ENCODE data around the gene SWI5.
A peak's percentile ranks its signal among the peaks of the same experiment; 100 is the strongest.

SWI5 gene

GRCh38 chr9:128321343-128321742 lies 45.3 kb downstream of the SWI5 start:
- DNase-seq = no peak

- DNase-seq = no peak
These were observed 45.9 kb downstream of the SWI5 start for GRCh38 chr9:128321879-128322403.

GRCh38 chr9:128322404-128323211 lies 46.5 kb downstream of the SWI5 start, which contains the start of the genes COQ4 and TRUB2:
COQ4 (plus strand) TSS chr9:128322839; CDS start chr9:128322859, 20 bp downstream.
TRUB2 (minus strand) TSS chr9:128322447; CDS start chr9:128322408, 39 bp downstream.
- peak; percentile 95 for DNase-seq

GRCh38 chr9:128323212-128323730 lies 47.2 kb downstream of the SWI5 start:
- DNase-seq = no peak

GRCh38 chr9:128323791-128324190 lies 47.7 kb downstream of the SWI5 start:
- DNase-seq = no peak

GRCh38 chr9:128324401-128324800 lies 48.3 kb downstream of the SWI5 start:
- no peak for DNase-seq

- no peak for DNase-seq
These were observed 49.6 kb downstream of the SWI5 start for GRCh38 chr9:128325629-128326028.

GRCh38 chr9:128333451-128333869 lies 57.4 kb downstream of the SWI5 start:
- DNase-seq = no peak

- no peak for DNase-seq
These were observed 59.1 kb downstream of the SWI5 start for GRCh38 chr9:128335161-128335560.

- DNase-seq = no peak
These were observed 59.8 kb downstream of the SWI5 start for GRCh38 chr9:128335914-128336313.

GRCh38 chr9:128337936-128338335 lies 61.9 kb downstream of the SWI5 start:
- no peak for DNase-seq

Measured in fibroblast of skin of scalp (primary cell).